ENCODE measurements around the gene ARL8B. TPM values are rescaled to one million over a fixed set of nuclear protein-coding genes. Genes with fewer than 3 reads are reported as not detected.

The ARL8B gene
- total and polyA plus RNA-seq, 9 of the 15 experiments (the other 6 are each of a cell fraction or from before 2014, with no cell fraction given), result 28.5 to 99.4 (median 77.2) TPM

GRCh38 chr3:5197470-5198312 is 75.6 kb downstream of the ARL8B start (continued):
- no peak for TF ChIP-seq RBM22 (IDR thresholded peaks at IDR 0.05; ENCODE audit: low read depth, low read length, poor library complexity, severe bottlenecking)
- no peak for TF ChIP-seq ASH1L (IDR thresholded peaks at IDR 0.05; ENCODE audit: borderline replicate concordance, low read depth, partially characterized antibody)
- peak; percentile 64 for TF ChIP-seq ARID1B (IDR thresholded peaks at IDR 0.05)
- no peak for TF ChIP-seq BDP1 (IDR thresholded peaks at IDR 0.05; ENCODE audit: insufficient read depth, insufficient read length)
- no peak for TF ChIP-seq POLR2A (conservative IDR thresholded peaks at IDR 0.05)
- TF ChIP-seq RBM15 (IDR thresholded peaks at IDR 0.05; ENCODE audit: insufficient read depth, low read length), result no peak
- no peak for TF ChIP-seq ETS1 (conservative IDR thresholded peaks at IDR 0.05; ENCODE audit: control insufficient read depth, low read depth, low read length)
- peak; percentile 34 for TF ChIP-seq ZBTB17 (CRISPR knock-in tag; IDR thresholded peaks at IDR 0.05)
- TF ChIP-seq SP2 (IDR thresholded peaks at IDR 0.05; ENCODE audit: extremely low read depth, low read depth, low read length, poor library complexity, severe bottlenecking), result no peak
- TF ChIP-seq HDAC1 (IDR thresholded peaks at IDR 0.05), result no peak
- peak; percentile 72; the same call in 1 of the 2 replicates for TF ChIP-seq CXXC5 (CRISPR knock-in tag; IDR thresholded peaks at IDR 0.05)
- peak; percentile 35; the same call in 1 of the 2 replicates for TF ChIP-seq MYC (IDR thresholded peaks at IDR 0.05; ENCODE audit: low read depth, low read length)
- TF ChIP-seq MYC (CRISPR knock-in tag; IDR thresholded peaks at IDR 0.05; ENCODE audit: borderline replicate concordance, low read depth), result no peak
- no peak for TF ChIP-seq RBM17 (IDR thresholded peaks at IDR 0.05; ENCODE audit: borderline replicate concordance, low read depth, low read length)
- TF ChIP-seq CREB1 (IDR thresholded peaks at IDR 0.05), result no peak
- no peak for TF ChIP-seq CREB1 (CRISPR knock-in tag; IDR thresholded peaks at IDR 0.05)
- TF ChIP-seq KDM4B (IDR thresholded peaks at IDR 0.05; ENCODE audit: borderline replicate concordance in 2 of 2, low read depth in 1 of 2), result no peak
- 0 out of 2 replicates have a peak, but pooled peaks have one; percentile 36 for TF ChIP-seq RBFOX2 (IDR thresholded peaks at IDR 0.05; ENCODE audit: low read depth, low read length)
- TF ChIP-seq MITF (IDR thresholded peaks at IDR 0.05), result no peak
- TF ChIP-seq ZNF507 (tag; conservative IDR thresholded peaks at IDR 0.05), result no peak
- TF ChIP-seq ZNF57 (CRISPR knock-in tag; IDR thresholded peaks at IDR 0.05), result no peak
- TF ChIP-seq TAF9B (IDR thresholded peaks at IDR 0.05; ENCODE audit: partially characterized antibody), result no peak
- no peak for TF ChIP-seq ZNF174 (CRISPR knock-in tag; IDR thresholded peaks at IDR 0.05)
- no peak for TF ChIP-seq POLR3G (IDR thresholded peaks at IDR 0.05; ENCODE audit: extremely low read depth, insufficient read length, insufficient replicate concordance)
- TF ChIP-seq YBX1 (IDR thresholded peaks at IDR 0.05), result no peak
- peak; percentile 91; the same call in 1 of the 2 replicates for TF ChIP-seq ZNF175 (CRISPR knock-in tag; IDR thresholded peaks at IDR 0.05; ENCODE audit: low read depth)

Measured in K562 (cell line).